MM.1S (cell line): ENCODE results near the gene CASP2.

Experiments
- DNase-seq: peaks from one replicate; pipeline ENCODE4 v3.0.0-alpha.2; 2015
- H2AFZ ChIP-seq: fragments of 300-600 bp; sonication (generic); 2 replicates; pipeline ENCODE4 v1.6.0; 2016; ENCODE audit warnings: antibody characterized with exemption, low read length
- H3F3A ChIP-seq: fragments of 300-600 bp; sonication (generic); 2 replicates; pipeline ENCODE4 v1.6.1; 2016; ENCODE audit warnings: mild to moderate bottlenecking, antibody characterized with exemption, low read length, moderate library complexity, mixed read lengths; ENCODE audit not compliant: insufficient read depth
- H3K27ac ChIP-seq: fragments of 300-600 bp; sonication (generic); 2 replicates; pipeline ENCODE4 v1.5.1; 2016; ENCODE audit warnings: mild to moderate bottlenecking, low read length
- H3K27me3 ChIP-seq: fragments of 300-600 bp; sonication (generic); replicated peaks from 2 replicates; pipeline ENCODE4 v1.6.0; 2016; ENCODE audit warnings: low read length; ENCODE audit not compliant: insufficient read depth
- H3K36me3 ChIP-seq: fragments of 300-600 bp; sonication (generic); replicated peaks from 2 replicates; pipeline ENCODE4 v1.6.1; 2016; ENCODE audit warnings: mild to moderate bottlenecking, low read length, mixed read lengths; ENCODE audit not compliant: insufficient read depth
- H3K4me1 ChIP-seq: fragments of 300-600 bp; sonication (generic); 2 replicates; pipeline ENCODE4 v1.6.1; 2016; ENCODE audit warnings: low read length, mixed read lengths
- H3K4me2 ChIP-seq: fragments of 300-600 bp; sonication (generic); 2 replicates; pipeline ENCODE4 v1.6.0; 2016; ENCODE audit warnings: low read depth, low read length
- H3K4me3 ChIP-seq: fragments of 300-600 bp; sonication (generic); 2 replicates; pipeline ENCODE4 v1.5.1; 2016; ENCODE audit warnings: low read length, mixed read lengths
- H3K79me2 ChIP-seq: fragments of 300-600 bp; sonication (generic); 2 replicates; pipeline ENCODE4 v1.6.1; 2016; ENCODE audit warnings: mixed run types, low read length, mixed read lengths
- H3K9ac ChIP-seq: fragments of 300-600 bp; sonication (generic); 2 replicates; pipeline ENCODE4 v1.6.1; 2016; ENCODE audit warnings: low read length, mixed read lengths
- H3K9me2 ChIP-seq: fragments of 300-600 bp; sonication (generic); replicated peaks from 2 replicates; pipeline ENCODE4 v1.6.1; 2016; ENCODE audit warnings: mild to moderate bottlenecking, low read length, mixed read lengths; ENCODE audit not compliant: insufficient read depth
- H3K9me3 ChIP-seq: fragments of 300-600 bp; sonication (generic); replicated peaks from 2 replicates; pipeline ENCODE4 v1.6.1; 2016; ENCODE audit warnings: mild to moderate bottlenecking, low read length, mixed read lengths; ENCODE audit not compliant: insufficient read depth
- H4K20me1 ChIP-seq: fragments of 300-600 bp; sonication (generic); 2 replicates; pipeline ENCODE4 v1.6.1; 2016; ENCODE audit warnings: mild to moderate bottlenecking, low read length, moderate library complexity, mixed read lengths; ENCODE audit not compliant: insufficient read depth
- CTCF ChIP-seq: fragments of 300-600 bp; sonication (generic); IDR thresholded peaks from 2 replicates; pipeline ENCODE4 v1.5.1; 2016; ENCODE audit warnings: antibody characterized with exemption, low read length, mixed read lengths
- EZH2 ChIP-seq: fragments of 300-600 bp; sonication (generic); optimal IDR thresholded peaks from 2 replicates; pipeline ENCODE3; 2017; ENCODE audit warnings: low read depth, mild to moderate bottlenecking, antibody characterized with exemption, low read length, mixed read lengths
- EZH2phosphoT487 ChIP-seq: fragments of 300-600 bp; sonication (generic); IDR thresholded peaks from 2 replicates; pipeline ENCODE4 v1.6.1; 2018; ENCODE audit warnings: antibody characterized with exemption, low read length

The CASP2 gene

GRCh38 chr7:143354376-143354775 is 66.2 kb downstream of the CASP2 start:
- no peak overlapping the region for H3K27ac ChIP-seq
- no peaks in the 10 kb centered on the region for H3K36me3 ChIP-seq
- H3K27me3 ChIP-seq: peaks cover 12% of the 10 kb centered on the region
- no peak overlapping the region for H2AFZ ChIP-seq
- DNase-seq: no peak
- TF ChIP-seq EZH2 (no peak), CTCF (no peak), EZH2phosphoT487 (no peak)
- H3K9ac ChIP-seq: no peak overlapping the region
- H3F3A ChIP-seq: no peaks in the 10 kb centered on the region
- H4K20me1 ChIP-seq: no peaks in the 10 kb centered on the region
- no peak overlapping the region for H3K4me3 ChIP-seq
- H3K79me2 ChIP-seq: no peaks in the 10 kb centered on the region
- H3K4me1 ChIP-seq: no peaks in the 10 kb centered on the region
- H3K9me3 ChIP-seq: no peaks in the 10 kb centered on the region
- H3K4me2 ChIP-seq: no peak overlapping the region
- no peaks in the 10 kb centered on the region for H3K9me2 ChIP-seq

- Histone ChIP-seq H3K9me2 (no peaks in the 10 kb centered on the region), H3F3A (no peaks in the 10 kb centered on the region), H3K27ac (no peak overlapping the region), H3K9me3 (no peaks in the 10 kb centered on the region), H2AFZ (no peak overlapping the region), H3K79me2 (no peaks in the 10 kb centered on the region), H3K27me3 (peaks cover 18% of the 10 kb centered on the region), H4K20me1 (no peaks in the 10 kb centered on the region), H3K36me3 (no peaks in the 10 kb centered on the region), H3K4me1 (no peaks in the 10 kb centered on the region), H3K4me3 (no peak overlapping the region), H3K4me2 (no peak overlapping the region), H3K9ac (no peak overlapping the region)
- no peak for TF ChIP-seq EZH2phosphoT487
- no peak for TF ChIP-seq CTCF
- no peak for TF ChIP-seq EZH2
- no peak for DNase-seq
Observed at GRCh38 chr7:143354965-143355364, 66.8 kb downstream of the CASP2 start.

- H3K79me2 ChIP-seq: no peaks in the 10 kb centered on the region
- DNase-seq: no peak
- no peaks in the 10 kb centered on the region for H3K36me3 ChIP-seq
- H2AFZ ChIP-seq: no peak overlapping the region
- no peaks in the 10 kb centered on the region for H3K9me3 ChIP-seq
- peaks cover 25% of the 10 kb centered on the region for H3K27me3 ChIP-seq
- H3K9ac ChIP-seq: no peak overlapping the region
- H4K20me1 ChIP-seq: no peaks in the 10 kb centered on the region
- no peaks in the 10 kb centered on the region for H3K9me2 ChIP-seq
- H3K4me1 ChIP-seq: no peaks in the 10 kb centered on the region
- H3K4me3 ChIP-seq: no peak overlapping the region
- no peak overlapping the region for H3K27ac ChIP-seq
- no peak overlapping the region for H3K4me2 ChIP-seq
- TF ChIP-seq EZH2phosphoT487: no peak
- no peak for TF ChIP-seq CTCF
- no peak for TF ChIP-seq EZH2
- H3F3A ChIP-seq: no peaks in the 10 kb centered on the region
Observed at GRCh38 chr7:143355450-143356385, 67.6 kb downstream of the CASP2 start.
